ENCODE data around the gene SVIL.

- no peak for TF ChIP-seq PAX5 (IDR thresholded peaks at IDR 0.05; ENCODE audit: insufficient read depth, low read length, severe bottlenecking)
- no peak for TF ChIP-seq POLR2A (IDR thresholded peaks at IDR 0.05; ENCODE audit: low read depth, low read length)
- no peak for TF ChIP-seq POLR2AphosphoS5 (IDR thresholded peaks at IDR 0.05; ENCODE audit: low read depth, low read length)
These were observed 94.8 kb downstream of the SVIL start for GRCh38 chr10:29540016-29540415.
